CD4-positive, alpha-beta T cell treated with Interleukin-12 subunit alpha and Interleukin-12 subunit beta, for 1 hour (primary cell): Measurements from ENCODE around the gene AP5B1.

Experiments
- DNase-seq: peaks from one replicate; pipeline ENCODE4 v3.0.0-alpha.2; 2020

The AP5B1 gene

GRCh38 chr11:65798882-65799281 is 18.1 kb upstream of the AP5B1 start:
- DNase-seq: no peak

GRCh38 chr11:65797711-65798110 is 16.9 kb upstream of the AP5B1 start:
- no peak for DNase-seq

GRCh38 chr11:65796726-65797601 is 16.2 kb upstream of the AP5B1 start:
- DNase-seq: no peak

DNA sequence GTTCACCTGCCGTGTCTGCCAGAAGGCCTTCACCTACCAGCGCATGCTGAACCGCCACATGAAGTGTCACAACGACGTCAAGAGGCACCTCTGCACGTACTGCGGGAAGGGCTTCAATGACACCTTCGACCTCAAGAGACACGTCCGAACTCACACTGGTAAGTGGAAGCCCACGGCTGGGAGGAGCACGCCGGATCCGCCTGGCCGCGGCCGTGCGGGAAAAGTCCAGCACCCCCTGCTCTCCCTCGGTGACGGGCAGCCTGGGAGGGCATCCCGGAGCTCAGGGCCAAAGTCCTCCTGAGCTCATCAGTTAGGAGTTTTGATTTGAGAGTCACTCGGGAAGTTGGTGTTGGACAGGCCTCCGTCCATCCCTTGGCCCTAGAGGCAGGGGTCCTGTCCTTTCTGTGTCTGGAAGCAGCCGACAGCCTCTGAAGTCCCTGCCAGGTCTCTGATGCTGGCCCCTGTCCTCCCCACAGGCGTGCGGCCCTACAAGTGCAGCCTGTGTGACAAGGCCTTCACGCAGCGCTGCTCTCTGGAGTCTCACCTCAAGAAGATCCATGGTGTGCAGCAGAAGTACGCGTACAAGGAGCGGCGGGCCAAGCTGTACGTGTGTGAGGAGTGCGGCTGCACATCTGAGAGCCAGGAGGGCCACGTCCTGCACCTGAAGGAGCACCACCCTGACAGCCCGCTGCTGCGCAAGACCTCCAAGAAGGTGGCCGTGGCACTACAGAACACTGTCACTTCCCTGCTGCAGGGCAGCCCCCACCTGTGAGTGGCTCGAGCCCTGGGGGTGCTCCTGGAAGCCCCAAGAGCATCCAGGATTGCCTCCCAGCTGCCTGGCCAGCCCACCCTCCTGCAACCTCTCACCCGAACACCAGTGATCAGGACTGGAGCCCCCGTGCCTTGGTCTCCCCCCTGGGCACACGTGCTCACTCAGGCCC is 14.1 kb upstream of the AP5B1 start:
- DNase-seq: no peak

DNA sequence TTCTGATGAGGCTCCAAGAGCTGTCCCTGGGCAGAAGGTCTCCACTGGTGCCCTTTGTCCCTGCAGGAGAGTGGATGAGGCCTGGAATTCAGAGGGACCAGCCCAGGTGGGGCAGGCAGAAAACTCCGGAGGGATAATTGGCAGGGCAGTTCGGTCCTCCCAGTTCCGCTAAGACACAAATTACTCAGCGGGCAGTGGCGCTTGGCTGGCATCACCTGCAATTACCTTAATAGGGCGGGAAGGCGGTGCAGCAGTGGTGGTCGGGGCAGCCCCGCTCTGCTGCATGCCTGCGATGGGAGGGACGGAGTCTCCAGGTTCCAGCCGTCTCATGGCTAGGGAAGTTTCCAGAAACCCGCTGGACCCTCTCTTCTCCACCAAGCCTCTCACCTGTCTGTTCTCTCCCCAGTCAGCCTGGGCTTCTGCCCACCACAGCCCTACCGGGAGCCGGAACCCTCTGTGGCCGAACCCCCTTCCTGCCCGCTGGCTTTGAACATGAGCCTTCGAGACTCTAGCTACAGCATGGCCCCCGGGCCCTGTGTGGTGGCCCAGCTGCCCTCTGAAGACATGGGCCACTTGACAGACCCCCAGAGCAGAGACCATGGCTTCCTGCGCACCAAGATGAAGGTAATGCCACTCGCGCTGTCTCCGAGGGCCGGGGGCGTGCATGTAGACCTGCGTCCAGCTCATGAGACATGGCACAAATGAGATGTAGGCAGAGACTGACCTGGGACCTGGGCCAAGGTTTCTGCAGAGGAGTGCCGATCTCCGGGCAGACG is 13.0 kb upstream of the AP5B1 start:
- no peak for DNase-seq

DNA sequence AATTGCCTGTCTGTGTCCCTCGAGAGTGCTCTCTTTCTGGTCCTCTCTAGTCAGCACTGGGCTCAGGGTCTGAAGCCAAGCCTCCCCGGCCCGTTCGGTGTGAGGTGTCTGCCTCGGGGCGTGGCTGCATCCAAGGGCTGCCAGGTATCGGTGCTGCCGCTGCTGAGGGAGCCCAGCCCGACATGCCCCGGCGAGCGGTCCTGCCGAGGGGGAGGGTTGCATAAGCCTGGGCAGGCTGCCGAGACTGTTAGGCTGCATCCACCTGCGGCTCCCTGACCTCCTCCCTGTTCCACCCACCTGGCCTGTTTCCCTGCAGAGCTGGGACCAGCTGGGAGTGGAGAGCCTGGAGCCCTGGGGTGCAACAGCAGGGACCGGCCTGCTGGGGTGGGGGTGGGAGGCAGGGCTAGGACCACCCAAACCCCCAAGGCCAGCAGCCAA is 12.4 kb upstream of the AP5B1 start:
- DNase-seq: no peak

DNA sequence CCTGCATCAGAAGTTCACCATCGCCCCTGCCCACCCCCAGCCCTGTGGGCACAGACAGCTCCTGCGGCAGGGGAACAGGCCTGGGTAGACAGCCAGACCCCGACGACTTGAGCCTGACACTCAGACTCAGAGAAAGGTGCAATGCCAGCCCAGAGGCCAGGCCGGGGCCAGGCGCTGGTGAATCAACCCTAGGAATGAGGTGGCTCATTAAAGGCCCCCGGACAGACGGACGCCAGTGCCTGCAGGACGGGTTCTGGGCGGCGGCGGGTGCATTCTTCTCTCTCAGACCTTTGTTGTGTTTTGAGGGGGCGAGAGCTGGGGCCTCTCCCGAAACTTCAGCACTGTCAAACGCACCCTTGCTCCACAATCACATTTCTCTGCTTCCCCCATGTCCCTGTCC is 11.7 kb upstream of the AP5B1 start:
- no peak for DNase-seq

GRCh38 chr11:65791719-65792213 is 11.0 kb upstream of the AP5B1 start:
- peak; percentile 66 for DNase-seq

DNA sequence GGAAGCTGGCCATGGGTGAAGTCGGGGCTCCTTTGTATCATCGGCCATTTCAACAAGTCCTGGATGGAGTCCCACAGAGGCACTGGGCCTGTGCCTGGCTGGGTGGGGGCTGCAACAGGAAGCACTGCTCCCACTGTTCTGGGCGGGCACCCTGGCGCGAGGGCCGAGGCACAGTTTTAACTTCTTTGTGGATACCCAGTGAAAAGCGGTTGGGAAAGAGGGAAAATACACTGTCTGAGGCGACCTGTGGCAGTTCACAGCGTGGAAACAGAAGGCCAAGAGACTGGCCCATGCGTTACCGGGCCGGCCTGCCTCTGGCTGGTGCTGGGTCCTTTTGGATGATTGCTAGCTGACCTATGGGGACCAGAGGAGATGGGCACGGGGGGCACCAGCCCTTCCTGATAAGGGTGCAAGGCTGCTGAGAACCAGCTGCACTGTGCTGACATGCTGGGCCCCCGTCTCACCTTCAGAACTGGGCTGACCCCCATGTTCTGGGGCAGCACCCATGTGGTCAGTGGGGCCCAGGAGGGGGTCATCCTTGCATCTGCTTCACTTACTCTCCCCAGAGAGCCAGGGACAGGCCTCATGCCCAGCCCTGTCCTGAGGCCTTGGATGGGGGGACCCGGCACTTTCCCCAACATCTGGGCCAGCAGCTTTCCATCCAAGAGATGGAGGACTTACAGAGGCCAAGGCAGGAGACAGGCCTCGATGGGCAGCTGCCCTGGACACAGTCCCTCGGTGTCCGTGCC is 10.3 kb upstream of the AP5B1 start:
- no peak for DNase-seq

GRCh38 chr11:65790104-65790901 is 9.5 kb upstream of the AP5B1 start:
- DNase-seq: no peak

GRCh38 chr11:65789230-65790103 is 8.7 kb upstream of the AP5B1 start:
- no peak for DNase-seq

- no peak for DNase-seq
These were observed 8.0 kb upstream of the AP5B1 start for GRCh38 chr11:65788821-65789220.

DNA sequence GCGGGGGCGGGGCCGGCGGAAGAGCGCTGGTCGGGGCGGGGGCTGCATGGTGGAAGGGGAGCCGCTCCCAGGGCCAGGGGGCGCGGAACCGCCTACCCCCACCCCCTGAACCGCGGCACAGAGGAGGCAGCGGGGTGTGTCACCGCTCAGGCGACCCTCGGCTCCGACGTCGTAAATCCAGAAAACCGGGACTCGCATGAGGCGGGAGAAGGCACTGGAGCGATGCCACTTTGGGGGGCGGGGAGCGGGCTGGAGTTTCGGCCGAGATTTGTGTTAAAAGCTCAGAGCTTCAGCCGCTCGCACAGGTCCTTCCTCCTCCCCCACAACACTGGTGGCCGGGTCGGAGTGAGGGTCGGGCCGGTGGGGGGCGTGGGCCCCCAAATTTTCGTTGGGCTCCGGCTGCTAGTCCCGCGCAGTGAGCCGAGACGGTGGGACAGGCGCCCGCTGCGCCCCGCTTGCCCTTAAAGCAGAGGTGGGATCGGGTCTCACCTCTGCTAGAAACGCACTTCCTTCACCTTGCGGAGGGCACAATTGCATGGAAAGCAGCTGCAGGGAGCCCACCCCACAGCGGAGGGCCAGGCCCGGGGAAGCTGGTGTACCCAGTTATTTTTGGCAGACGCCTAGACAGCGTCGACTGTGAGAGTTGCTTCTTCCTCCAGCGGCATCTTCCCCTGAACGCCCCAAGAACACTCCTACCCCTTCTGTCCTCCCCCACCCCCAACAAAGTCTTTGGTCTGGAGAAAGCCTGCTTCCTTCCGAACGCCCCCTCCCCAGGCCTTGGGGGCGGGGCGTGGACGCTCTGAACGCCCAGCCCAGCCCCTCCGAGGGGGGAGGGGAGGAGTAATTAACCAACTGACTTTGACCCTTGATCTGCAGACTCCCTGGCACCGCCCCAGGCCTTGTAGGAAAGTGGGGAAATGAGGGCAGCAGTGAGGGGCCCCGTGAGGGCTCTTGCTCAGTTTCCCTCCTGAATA is 7.2 kb upstream of the AP5B1 start:
- no peak for DNase-seq

DNA sequence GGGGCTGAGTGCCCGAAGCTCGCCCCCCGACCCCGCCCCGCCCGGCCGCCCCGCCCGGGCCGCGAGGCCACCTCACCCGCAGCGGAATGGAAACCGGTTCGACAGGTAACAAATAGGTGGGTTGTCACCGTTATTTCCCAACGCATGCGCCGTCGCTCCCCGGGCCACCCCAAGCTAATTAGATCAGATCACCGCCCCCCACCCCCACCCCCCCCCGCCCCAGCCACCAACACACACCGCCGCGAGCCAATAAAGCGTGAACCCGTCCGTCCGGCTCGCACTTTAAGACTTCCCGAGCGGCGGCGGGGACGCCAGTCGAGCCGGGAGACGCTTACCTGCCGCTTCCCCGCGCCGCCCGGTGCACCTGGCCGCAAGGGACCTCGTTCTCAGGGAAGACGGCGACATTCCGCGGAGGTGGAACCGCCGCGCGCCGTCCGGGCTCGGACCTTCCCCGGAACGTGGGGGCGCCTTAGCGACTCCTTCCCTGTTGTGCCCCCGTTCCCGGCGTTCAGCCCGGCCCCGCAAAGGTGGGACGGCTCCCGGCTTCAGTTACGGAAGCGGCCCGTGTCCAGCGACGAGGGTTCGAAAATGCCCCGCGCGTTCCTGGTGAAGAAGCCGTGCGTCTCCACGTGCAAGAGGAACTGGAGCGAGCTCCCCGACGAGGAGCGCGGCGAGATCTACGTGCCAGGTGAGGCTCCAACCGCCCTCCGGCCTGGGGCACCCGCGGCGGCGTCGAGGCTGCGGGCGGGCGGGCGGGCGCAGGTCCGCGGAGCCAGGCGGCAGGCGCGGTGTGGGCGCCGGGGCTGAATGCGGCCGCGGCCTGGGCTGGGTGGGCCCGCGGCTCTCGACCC is 6.2 kb upstream of the AP5B1 start, which contains the start of gene OVOL1:
OVOL1 (plus strand) TSS at position 278 of the 851 bp plus-strand sequence; CDS start at position 589, 311 bp downstream.
- peak; percentile 51 for DNase-seq

GRCh38 chr11:65786008-65786785 is 5.4 kb upstream of the AP5B1 start:
- DNase-seq: peak; percentile 24

GRCh38 chr11:65785319-65786007 is 4.7 kb upstream of the AP5B1 start:
- no peak for DNase-seq
